ENCODE results near the gene ARHGEF28.

DNA sequence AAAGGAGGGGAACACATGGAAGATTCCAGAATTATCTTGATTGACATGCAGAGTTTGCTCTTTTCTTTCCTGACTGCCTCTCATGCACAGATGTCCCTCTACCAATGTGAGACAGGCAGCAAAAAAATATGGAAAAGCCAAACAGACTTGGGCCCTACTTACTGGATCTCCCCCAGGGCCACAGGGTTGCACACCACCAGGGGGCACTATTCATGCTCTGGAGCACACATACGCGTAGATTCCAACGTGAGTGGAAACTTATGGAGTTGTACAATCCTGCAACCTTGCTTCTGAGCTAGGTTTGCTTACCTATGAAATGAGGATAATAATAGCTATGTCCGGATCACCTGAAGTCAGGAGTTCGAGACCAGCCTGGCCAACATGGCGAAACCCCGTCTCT lies 319.5 kb downstream of the ARHGEF28 start:
- TF ChIP-seq POLR2A (IDR thresholded peaks at IDR 0.05; ENCODE audit: low read depth, low read length) (no peak), POLR2AphosphoS5 (IDR thresholded peaks at IDR 0.05; ENCODE audit: low read depth, low read length) (no peak)
